NB4 (cell line): ENCODE results near the gene HIGD2A.

Experiments
- DNase-seq: peaks from one replicate; pipeline ENCODE4 v3.0.0; 2010; ENCODE audit warnings: low read depth
- H3K4me3 ChIP-seq: one replicate; pipeline ENCODE4 v1.5.1; 2011; ENCODE audit warnings: mild to moderate bottlenecking, low read depth, low read length, moderate library complexity
- MYC ChIP-seq: IDR thresholded peaks from 2 replicates; pipeline ENCODE4 v1.6.1; 2011; ENCODE audit warnings: low read depth, low read length
- POLR2A ChIP-seq: IDR thresholded peaks from 2 replicates; pipeline ENCODE4 v1.6.1; 2011; ENCODE audit warnings: mild to moderate bottlenecking; ENCODE audit not compliant: insufficient read length; ENCODE audit errors: extremely low read depth
- TF ChIP-seq, protein P1 (sequence below): IDR thresholded peaks from 2 replicates; pipeline ENCODE4 v1.6.1; 2011; ENCODE audit warnings: low read depth, low read length
- TF ChIP-seq, protein P2 (sequence below): IDR thresholded peaks from one replicate; pipeline ENCODE4 v1.5.1; 2012; ENCODE audit warnings: low read depth, low read length

The HIGD2A gene

DNA sequence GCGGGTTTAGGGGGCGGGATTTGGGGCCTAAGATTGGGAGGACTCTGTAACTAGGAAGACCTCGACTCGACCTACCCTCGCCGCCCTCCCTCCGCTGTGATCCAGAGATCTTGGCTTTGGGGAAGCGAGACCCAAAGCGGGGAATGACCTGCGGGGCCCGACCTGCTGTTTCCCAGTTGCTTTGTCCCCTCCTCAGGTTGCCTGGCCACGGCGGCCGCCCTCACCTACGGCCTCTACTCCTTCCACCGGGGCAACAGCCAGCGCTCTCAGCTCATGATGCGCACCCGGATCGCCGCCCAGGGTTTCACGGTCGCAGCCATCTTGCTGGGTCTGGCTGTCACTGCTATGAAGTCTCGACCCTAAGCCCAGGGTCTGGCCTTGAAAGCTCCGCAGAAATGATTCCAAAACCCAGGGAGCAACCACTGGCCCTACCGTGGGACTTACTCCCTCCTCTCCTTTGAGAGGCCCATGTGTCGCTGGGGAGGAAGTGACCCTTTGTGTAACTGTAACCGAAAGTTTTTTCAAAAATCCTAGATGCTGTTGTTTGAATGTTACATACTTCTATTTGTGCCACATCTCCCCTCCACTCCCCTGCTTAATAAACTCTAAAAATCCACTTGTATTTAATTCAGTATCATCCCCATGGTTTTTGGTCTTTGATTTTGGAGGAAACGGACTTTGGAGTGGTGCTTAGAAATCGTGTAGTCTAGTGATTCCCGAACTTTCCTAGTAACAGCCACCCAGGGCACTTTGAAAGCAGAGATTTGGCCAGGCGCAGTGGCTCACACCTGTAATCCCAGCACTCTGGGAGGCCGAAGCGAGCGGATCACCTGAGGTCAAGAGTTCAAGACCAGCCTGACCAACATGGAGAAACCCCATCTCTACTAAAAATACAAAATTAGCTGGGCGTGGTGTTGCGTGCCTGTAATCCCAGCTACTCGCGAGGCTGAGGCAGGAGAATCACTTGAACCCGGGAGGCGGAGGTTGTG is 878 bp downstream of the HIGD2A start:
- peak overlapping the region; percentile 95 for H3K4me3 ChIP-seq
- peak; percentile 77 for TF ChIP-seq POLR2A
- TF ChIP-seq, protein P1, sequence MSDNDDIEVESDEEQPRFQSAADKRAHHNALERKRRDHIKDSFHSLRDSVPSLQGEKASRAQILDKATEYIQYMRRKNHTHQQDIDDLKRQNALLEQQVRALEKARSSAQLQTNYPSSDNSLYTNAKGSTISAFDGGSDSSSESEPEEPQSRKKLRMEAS: no peak
- no peak for DNase-seq

DNA sequence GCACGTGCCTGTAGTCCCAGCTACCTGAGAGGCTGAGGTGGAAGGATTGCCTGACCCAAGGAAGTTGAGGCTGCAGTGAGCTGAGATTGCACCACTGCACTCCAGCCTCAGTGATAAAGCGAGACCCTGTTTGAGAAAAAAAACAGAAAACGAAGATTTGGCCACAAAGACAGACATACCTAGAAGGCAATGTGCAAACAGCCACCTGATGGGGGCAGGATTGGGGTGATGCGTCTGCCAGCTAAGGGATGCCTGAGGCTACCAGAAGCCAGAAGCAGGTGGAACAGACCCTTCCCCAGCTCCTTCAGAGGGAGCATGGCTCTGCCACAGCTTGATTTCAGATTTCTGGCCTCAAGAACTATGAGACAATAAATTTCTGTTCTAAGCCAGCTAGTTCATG is 2.9 kb downstream of the HIGD2A start:
- DNase-seq: no peak
- H3K4me3 ChIP-seq: no peak overlapping the region

DNA sequence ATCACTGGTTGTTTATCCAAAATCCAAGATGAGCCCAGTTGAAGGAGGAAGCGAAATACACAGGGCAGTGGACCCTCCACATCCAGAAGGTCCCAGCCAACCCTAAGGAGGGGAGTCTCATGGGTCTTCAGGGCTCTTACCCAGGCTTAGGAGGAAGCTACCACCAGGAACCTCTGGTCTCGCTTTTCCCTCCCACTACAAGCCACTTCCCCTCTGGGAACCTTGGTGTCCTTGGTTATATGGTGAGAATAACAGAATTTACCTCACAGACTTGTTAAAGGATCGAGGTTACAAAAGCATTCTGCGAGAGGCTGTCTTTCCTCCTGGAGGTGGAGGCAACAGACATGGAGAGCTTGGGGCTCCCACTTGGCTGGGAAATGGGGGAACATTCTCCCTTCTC is 3.4 kb downstream of the HIGD2A start:
- no peak for TF ChIP-seq POLR2A
- TF ChIP-seq, protein P1: peak; percentile 44; the same call in 1 of the 2 replicates
- no peak overlapping the region for H3K4me3 ChIP-seq
- peak; percentile 88 for DNase-seq

More for the DNA sequence above, 2.9 kb downstream of the HIGD2A start:
- TF ChIP-seq MYC: no peak
- TF ChIP-seq POLR2A: no peak
- TF ChIP-seq, protein P1: no peak
- TF ChIP-seq, protein P2, sequence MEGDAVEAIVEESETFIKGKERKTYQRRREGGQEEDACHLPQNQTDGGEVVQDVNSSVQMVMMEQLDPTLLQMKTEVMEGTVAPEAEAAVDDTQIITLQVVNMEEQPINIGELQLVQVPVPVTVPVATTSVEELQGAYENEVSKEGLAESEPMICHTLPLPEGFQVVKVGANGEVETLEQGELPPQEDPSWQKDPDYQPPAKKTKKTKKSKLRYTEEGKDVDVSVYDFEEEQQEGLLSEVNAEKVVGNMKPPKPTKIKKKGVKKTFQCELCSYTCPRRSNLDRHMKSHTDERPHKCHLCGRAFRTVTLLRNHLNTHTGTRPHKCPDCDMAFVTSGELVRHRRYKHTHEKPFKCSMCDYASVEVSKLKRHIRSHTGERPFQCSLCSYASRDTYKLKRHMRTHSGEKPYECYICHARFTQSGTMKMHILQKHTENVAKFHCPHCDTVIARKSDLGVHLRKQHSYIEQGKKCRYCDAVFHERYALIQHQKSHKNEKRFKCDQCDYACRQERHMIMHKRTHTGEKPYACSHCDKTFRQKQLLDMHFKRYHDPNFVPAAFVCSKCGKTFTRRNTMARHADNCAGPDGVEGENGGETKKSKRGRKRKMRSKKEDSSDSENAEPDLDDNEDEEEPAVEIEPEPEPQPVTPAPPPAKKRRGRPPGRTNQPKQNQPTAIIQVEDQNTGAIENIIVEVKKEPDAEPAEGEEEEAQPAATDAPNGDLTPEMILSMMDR: peak; percentile 3

DNA sequence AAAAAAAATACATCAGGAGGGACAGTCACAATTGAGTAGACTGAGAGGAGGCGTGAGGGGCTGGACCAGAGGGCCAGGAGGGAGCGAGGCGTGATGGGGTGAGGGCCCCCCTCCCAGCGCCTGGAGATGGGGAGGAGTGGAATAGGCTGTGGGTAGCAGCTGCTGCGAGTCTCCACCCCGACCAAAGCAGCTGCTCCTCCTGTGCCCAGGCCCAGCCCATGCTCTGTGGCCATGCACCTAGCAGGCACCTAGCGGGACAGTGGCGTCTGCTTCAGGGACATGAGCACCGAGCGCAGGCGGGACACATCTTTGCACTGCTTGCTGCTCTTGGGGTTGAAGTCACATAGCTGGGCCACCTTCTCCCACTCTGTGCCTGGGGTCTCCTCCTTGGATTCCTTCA is 4.0 kb downstream of the HIGD2A start:
- no peak overlapping the region for H3K4me3 ChIP-seq
- TF ChIP-seq POLR2A (no peak), MYC (no peak)
- TF ChIP-seq, protein P1: no peak
- TF ChIP-seq, protein P2: no peak
- DNase-seq: no peak

DNA sequence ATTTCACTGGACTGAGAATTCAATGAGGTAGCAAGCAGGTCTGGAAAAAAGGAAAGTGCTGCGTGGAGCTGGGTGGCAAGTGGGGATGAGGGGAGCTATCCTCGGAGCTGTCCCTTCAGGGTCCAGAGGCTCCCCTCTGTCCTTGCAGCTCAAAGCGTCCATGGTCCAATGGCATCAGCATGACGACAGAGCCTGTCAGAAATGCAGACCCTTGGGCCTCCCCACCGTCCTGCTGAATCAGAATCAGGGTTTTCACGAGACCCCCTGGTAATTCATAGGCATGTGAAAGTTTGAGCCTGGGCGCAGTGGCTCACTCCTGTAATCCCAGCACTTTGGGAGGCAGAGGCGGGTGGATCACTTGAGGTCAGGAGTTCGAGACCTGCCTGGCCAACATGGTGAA is 5.5 kb downstream of the HIGD2A start:
- H3K4me3 ChIP-seq: no peak overlapping the region
- DNase-seq: no peak
- TF ChIP-seq POLR2A (no peak), MYC (no peak)
- TF ChIP-seq, protein P2: no peak
- TF ChIP-seq, protein P1: no peak

DNA sequence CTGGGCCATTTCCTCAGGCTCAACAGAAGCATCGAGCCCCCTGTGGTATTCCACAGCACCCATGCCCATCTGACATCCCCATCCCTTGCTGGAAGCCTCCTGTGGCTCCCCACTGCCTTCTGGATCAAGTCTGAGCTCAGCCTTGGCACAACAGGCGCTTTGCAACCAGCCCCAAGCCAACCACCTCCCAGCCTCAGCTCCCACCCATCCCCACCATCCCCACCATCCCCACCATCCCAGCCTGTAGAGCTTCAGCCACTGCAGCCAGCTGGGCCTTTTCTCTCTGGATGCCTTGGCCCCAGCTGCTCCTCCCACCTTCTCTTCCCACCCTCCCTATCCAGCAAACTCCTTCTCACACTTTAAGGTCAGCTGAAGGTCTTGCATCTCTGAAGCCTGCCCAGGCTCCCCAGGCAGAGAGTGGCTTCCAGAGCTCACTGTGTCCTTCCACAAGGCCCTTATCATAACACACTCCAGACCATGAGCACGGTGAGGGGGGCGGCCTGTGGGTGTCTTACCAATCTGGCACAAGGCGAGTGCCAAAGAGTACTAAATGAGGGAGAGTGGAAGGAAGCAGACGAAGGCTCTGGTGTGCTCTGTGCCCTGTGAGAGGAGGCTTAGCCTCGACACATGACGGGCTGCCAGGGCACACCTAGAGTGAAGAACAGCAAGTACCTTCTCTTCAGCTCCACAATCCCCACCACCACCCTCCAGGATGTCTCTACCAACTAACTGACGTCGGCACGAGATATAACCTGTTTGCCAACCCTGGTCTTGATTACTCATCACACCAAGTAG is 6.5 kb downstream of the HIGD2A start:
- DNase-seq: no peak
- no peak for TF ChIP-seq POLR2A
- no peak overlapping the region for H3K4me3 ChIP-seq

DNA sequence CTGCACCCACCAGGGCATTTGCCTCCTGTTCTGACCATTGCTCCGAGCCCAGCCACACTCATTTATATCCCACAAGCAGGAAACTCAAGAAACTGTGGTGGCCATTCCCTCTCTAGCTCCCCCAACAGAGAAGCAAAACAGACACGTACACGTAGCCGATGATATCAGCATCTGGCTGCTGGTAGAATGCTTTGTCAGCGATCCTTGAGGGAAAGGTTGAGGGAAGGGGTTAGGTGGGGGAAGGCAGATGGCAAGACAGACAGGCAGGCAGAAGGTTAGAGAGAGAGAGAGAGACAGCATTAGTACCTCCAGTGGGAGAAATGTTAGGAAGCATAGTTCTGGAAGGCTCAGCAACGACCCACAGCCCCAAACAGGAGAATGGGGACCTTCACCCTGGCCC is 7.8 kb downstream of the HIGD2A start:
- TF ChIP-seq, protein P1: no peak
- TF ChIP-seq MYC (no peak), POLR2A (no peak)
- TF ChIP-seq, protein P2: no peak
- H3K4me3 ChIP-seq: no peak overlapping the region
- DNase-seq: no peak
